ENCODE measurements around the gene CBL.

The CBL gene

GRCh38 chr11:119300198-119300964 lies 94.2 kb downstream of the CBL start:
- DNase-seq (ENCODE audit: low read depth): no peak
- no peak for TF ChIP-seq POLR2A (IDR thresholded peaks at IDR 0.05; ENCODE audit: extremely low read depth, insufficient read length)
- TF ChIP-seq CTCF (IDR thresholded peaks at IDR 0.05; ENCODE audit: low read depth, low read length): no peak
- no peak for TF ChIP-seq MAX (IDR thresholded peaks at IDR 0.05; ENCODE audit: low read depth, low read length)
- no peak for TF ChIP-seq MYC (IDR thresholded peaks at IDR 0.05; ENCODE audit: low read depth, low read length)
- H3K4me3 ChIP-seq (ENCODE audit: low read depth, low read length): no peak overlapping the region

GRCh38 chr11:119303227-119303718 lies 97.1 kb downstream of the CBL start:
- no peak for TF ChIP-seq MAX (IDR thresholded peaks at IDR 0.05; ENCODE audit: low read depth, low read length)
- TF ChIP-seq CTCF (IDR thresholded peaks at IDR 0.05; ENCODE audit: low read depth, low read length): no peak
- no peak for TF ChIP-seq POLR2A (IDR thresholded peaks at IDR 0.05; ENCODE audit: extremely low read depth, insufficient read length)
- no peak for TF ChIP-seq MYC (IDR thresholded peaks at IDR 0.05; ENCODE audit: low read depth, low read length)
- H3K4me3 ChIP-seq (ENCODE audit: low read depth, low read length): no peak overlapping the region
- DNase-seq (ENCODE audit: low read depth): no peak

DNA sequence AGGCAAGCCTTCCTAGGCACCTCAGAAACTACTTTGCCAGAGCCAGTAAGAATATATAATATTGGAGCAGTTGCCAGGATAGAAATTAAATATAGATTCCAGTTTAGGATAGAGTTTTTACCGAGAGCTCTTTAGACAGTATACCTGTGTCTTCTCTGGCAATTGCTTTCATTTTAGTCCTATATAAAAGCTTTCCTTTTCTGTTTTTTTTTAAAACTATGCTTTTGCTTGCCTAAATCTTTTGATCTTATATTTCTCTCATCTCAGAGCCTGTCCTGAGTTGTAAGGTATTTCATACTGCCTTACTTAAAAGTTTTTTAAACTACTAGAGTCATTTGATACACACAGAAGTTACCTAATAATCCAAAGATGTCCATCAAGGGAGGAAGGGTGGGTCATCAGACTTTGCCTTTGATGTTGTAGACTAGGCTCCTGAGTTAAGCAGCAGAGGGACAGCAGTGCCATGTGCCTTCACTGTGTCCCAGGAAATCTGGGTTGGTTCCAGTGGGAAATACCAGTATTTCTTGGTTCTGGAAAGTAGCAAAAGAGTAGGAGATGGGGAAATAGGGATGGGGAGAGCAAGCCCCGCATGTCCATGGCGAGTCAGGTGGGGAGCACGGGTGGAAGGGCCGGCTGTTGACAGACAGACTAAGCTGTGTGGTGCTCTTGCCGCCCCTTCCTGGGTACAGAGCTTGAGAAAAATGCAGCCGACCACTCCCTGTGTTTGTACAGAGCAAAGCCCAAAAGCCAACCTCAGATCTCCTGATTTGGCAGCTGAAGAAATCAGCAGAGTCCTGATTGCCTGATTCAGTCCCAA lies 99.6 kb downstream of the CBL start:
- DNase-seq (ENCODE audit: low read depth): no peak
- TF ChIP-seq POLR2A (IDR thresholded peaks at IDR 0.05; ENCODE audit: extremely low read depth, insufficient read length) (no peak), MAX (IDR thresholded peaks at IDR 0.05; ENCODE audit: low read depth, low read length) (no peak), CTCF (IDR thresholded peaks at IDR 0.05; ENCODE audit: low read depth, low read length) (no peak), MYC (IDR thresholded peaks at IDR 0.05; ENCODE audit: low read depth, low read length) (no peak)
- H3K4me3 ChIP-seq (ENCODE audit: low read depth, low read length): peak overlapping the region; percentile 0

DNA sequence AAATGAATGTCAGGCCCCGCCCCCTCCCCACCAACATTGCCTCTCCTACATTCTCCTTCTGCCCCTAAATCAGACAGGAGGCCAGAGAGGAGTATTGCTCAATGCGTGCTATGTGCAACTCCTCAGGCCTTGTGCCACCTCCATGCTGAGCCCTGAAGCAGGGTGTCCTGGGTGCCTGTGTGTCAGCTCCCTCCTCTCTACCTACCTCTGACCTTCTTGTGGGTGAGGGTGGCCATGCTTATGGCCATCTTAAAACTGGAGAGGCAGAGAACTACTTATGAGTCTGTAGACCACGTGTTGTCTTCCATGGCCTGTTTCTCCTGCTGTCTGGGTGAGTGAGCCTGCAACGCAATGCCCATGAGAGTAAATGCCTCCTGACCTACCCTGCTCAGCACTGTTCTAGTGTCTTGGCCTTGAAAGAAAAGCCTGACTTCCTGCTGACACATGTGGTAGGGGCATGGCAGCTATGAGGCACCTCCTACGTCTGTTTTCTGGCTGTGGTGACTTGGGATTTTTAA lies 100.3 kb downstream of the CBL start:
- DNase-seq (ENCODE audit: low read depth): peak; percentile 97
- peak; percentile 94 for TF ChIP-seq MAX (IDR thresholded peaks at IDR 0.05; ENCODE audit: low read depth, low read length)
- no peak for TF ChIP-seq POLR2A (IDR thresholded peaks at IDR 0.05; ENCODE audit: extremely low read depth, insufficient read length)
- TF ChIP-seq MYC (IDR thresholded peaks at IDR 0.05; ENCODE audit: low read depth, low read length): peak; percentile 66
- H3K4me3 ChIP-seq (ENCODE audit: low read depth, low read length): peak overlapping the region; percentile 57

DNA sequence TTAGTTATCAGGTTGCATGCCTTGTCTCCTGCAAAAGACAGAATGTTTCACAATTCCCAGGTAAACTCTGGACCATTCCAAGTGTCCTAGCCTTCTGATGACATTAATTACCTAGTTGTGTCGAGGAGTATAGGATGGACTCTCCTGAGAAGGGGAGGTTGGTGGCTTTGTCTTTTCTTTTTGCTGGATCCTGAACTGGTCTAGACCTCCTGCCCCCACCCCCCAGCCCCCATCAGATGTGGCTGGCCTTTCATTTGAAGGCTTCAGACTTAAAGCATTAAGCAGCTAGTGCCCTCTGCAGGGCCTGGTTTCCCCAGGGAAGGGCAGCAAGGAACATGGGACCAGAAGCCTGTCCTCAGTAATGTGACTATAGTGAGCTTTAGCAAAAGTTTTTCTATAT lies 101.1 kb downstream of the CBL start:
- peak; percentile 67 for DNase-seq (ENCODE audit: low read depth)
- no peak for TF ChIP-seq MAX (IDR thresholded peaks at IDR 0.05; ENCODE audit: low read depth, low read length)
- TF ChIP-seq MYC (IDR thresholded peaks at IDR 0.05; ENCODE audit: low read depth, low read length): no peak
- TF ChIP-seq POLR2A (IDR thresholded peaks at IDR 0.05; ENCODE audit: extremely low read depth, insufficient read length): no peak
- no peak for TF ChIP-seq CTCF (IDR thresholded peaks at IDR 0.05; ENCODE audit: low read depth, low read length)
- H3K4me3 ChIP-seq (ENCODE audit: low read depth, low read length): peak overlapping the region; percentile 57
